CD4-positive, alpha-beta T cell treated with Interleukin-1 beta for 1 hour (primary cell): ENCODE data around the gene ARHGAP26.
"Not testable (repeated sequence)": the region's sequence is repeated elsewhere in the genome, so short reads cannot be mapped to it uniquely, and the experiment has no call there.

Source experiments
- DNase-seq, 2 donors: peaks; one replicate each; pipeline ENCODE4 v3.0.0-alpha.2; 2020 to 2022

ARHGAP26 gene

DNA sequence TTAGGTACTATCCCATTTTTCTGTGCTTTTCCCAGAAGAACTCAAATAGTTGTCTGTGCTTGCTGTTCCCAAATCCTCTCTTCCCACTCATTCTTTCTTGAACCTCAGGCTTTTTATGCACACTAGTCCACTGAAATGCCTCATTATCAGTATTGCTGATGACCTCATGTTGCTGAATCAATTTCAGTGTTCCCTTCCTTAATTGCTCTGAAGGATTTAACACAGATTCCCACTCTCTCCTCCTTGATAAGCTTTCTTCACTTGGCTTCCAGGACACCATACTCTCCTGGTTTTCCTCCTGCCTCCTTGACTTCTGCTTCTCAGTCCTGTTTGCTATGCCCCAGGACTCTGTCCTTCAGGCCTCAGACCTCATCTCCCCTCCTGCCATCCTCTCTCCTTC lies 298.5 kb downstream of the ARHGAP26 start:
- no peak for DNase-seq

DNA sequence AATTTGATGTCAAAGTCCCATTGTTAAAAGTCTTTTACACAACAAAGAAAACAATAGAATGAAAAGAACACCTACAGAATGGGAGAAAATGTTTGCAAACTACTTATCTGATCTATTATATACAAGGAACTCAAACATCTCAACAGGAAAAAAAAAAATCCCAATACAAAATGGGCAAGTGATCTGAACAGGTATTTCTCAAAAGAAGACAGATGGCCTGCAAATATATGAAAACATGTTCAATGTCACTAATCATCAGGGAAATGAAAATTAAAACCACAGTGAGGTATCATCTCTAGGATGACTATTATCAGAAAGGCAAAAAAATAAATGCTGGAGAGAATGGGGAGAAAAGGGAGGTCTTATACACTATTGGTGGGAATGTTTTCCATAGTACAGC lies 301.8 kb downstream of the ARHGAP26 start:
- no peak for DNase-seq

DNA sequence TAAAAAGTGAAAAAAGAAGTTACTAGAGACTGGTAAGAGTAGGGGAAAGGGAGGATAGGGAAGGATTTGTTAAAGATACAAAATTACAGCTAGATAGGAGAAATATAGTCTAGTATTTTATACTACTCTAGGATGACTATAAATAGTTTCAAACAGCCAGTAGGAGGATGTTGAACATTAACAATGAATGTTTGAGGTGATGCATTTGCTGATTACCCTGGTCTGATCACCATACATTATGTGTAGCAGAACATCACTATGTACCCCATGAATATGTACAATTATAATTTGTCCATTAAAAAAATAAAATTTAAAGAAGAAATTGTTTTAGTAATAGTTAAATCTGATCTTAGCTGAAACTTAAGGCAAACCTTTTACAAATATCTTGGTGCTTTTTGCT lies 302.6 kb downstream of the ARHGAP26 start:
- no peak for DNase-seq

DNA sequence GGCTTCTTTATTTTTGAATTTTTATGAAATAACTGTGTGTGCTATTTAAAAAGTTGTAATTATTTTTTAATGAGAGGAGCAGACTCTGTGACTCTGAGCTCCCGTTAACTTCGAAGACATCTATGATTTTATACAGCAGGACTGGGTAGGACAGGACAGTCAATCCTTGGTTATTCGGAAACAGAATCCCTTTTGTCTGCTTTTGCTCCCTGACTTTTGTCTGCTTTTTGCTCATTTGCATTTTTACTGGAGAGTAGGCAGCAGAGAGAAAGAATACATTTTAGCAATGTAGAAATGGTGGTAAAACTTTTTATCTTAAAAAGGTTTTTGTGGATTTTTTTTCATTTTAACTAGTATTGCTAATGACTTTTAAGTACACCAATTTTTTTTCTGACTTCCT lies 303.6 kb downstream of the ARHGAP26 start:
- DNase-seq = no peak

DNA sequence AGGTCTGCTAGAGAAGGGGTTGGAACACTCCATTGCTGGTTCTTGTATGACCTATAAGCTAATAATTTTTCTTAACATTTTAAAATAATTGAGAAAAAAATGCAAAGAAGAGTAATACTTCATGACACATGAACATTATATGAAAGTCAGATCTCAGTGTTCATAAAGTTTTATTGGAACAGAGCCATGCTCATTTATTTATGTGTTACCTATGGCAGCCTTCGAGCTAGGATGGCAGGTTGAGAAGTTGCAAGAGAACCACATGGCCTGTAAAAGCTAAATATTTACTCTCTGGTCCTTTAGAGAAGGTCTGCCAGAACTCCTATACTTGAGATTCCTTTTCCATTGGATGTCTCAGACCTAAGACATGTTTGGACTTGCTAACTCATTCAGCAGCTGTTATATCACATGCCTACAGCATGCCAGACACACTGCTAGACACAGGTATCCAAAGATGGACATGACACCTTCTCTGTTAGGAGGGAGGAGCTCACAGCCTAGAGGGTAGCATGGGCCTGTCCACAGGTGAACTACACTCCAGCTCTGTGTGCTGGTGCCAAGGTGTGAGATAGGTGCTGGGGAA lies 304.3 kb downstream of the ARHGAP26 start:
- DNase-seq = no peak

DNA sequence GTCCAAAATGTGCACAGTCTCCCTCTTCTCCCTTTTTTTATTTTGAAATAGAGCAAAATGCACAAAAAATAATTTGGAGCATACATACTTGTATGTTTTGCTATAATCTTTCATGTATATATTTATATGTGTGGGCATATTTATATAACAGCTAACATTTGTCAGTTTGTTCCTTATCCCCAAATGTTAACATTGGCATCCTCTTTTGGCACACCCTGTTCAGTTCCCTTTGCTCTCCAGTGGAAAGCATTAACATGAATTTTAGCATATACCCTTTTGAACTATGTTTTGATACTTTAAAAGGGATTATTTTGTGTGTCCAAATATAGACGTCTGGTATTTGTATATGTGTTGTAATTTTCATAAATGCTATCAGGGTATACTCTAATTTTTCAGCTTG lies 306.2 kb downstream of the ARHGAP26 start:
- no peak for DNase-seq

DNA sequence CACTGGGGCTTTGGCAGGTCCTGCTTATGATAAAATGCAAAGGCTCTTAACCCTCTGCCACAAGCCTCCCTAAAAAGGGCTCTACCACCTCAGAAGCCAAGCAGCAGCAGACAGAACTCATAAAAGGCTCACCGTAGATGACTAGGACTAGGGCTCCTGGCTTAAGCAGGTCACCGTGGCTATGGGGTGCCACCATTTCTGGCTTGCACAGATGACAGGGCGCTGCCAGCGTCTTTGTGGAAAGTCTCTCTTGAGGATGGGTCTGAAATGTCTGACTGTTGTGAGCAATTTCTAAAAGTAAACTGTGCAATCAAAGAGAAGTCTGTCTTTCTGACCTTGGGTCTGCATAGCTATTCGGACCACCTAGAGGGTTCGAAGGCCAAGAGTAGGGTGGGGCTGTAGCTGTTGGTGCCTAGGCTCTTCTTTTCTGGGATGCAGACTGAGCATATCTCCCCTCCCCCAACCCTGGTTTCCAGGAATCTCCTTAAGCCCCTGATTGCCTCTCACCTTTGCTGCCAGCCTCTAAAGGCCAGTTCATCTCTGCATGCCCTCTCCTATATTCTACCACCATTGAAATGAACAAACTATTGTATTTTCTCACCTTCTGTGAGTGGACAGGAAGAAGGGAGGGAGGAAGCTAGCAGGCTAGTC lies 307.4 kb downstream of the ARHGAP26 start:
- DNase-seq = no peak

DNA sequence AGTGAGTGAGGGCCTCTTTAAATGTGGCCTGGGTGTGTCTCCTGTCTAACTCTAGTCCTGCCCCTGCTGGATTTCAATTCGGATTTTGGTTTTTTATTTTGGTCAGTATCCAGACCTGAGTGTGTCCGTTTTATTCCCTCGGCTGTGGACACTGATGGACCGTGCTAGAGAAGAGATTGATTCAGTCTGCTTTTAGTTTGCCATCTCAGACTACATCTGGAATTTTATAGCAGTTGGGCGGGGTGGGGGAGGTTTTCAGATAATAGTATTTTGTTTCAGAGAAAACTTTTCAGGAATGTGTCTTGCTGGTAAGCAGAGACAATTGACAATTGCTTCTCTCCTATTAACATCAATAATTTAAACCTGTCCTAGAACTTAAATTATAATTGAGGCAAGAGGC lies 308.1 kb downstream of the ARHGAP26 start:
- no peak for DNase-seq

DNA sequence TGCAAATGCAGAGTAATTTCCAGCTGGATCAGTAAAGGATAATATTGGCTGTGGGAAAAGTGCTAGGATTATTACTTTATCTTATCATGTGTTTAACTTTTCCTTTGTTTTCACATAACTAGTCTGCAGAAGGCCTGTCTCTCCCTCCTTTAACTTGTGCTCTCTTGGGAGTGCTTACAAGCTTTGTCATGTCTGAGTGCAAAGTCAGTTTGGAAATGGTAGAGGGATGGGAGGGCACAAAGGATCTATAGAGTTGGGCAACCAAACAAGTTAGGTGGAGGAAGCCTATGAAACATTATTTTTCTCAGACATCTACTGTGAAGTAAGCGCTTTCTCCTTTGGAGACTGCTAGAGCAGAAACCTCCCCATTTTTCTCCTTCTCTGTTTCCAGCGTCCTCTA lies 308.8 kb downstream of the ARHGAP26 start:
- no peak for DNase-seq

DNA sequence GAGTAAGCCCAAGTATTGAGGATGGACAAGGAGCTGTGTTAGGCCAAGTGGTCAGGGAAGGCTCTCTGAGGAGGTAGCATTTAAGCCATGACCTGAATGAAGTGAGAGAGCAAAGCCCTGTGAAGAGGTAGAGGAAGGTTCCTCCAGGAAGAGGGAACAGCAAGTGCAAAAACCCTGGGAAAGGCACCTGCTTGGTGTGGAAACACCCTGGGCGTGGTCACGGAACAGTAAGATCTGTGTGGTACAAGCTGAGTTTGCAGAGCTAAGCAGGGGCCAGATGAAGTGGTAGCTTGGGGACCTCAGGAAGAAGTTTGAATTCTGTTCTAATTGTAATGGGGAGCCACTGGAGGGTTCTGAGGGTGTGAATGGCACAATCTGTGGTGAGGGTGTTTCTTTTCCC lies 310.2 kb downstream of the ARHGAP26 start:
- no peak for DNase-seq

DNA sequence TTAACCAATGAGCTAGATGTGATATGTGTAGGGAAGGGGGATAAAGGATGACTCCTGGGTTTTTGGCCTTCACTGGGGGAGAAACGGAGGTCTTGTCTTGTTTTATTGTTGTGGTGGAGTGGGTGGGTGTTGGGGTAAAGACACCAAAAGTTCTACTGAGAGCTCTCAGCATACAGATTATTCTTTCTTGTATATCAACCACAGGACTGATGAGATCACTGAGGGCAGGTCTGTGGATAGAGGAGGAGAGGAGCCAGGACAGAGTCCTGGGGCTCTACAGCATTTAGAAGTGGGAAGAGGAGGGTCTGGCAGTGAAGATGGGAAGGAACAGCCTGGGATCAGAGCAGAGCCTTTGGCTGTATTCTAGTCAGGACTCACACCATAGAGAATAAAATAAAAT lies 310.8 kb downstream of the ARHGAP26 start:
- DNase-seq = no peak

DNA sequence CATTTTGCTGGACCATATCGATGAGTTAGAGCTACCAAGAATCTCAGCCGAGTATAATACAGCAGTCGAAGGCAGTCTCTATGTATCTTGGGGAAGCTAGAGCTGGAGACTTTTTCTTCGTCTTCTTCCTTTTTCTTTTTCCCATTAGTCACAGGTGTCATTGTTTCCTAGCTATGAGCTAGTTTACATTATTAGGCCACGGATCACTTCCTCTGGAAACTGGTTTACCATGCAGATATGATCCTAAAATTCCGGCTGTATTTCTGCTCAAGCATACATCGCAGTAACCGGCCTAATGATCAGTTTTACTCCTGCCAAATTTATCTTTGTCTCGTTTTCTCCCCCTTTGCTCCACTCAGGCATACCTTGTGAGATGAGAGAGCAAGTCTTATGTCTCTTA lies 312.8 kb downstream of the ARHGAP26 start:
- no peak for DNase-seq

DNA sequence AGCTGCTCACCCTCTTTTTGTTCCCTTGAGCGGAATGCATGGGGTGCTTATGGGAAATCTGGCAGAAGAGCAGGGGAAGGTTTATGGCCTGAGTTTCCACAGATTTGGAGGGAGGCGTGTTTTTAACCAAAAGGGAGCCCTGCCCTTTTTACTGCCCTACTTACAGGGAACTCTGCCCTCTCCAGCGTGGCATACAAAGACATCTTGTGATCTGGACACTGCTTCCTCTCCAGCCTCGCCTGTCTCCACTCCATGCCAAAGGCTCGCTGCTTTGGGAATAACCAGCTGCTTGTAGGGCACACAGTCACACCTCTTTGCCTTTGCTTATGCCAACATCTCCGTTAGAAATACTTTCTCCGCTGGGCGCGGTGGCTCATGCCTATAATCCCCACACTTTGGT lies 314.2 kb downstream of the ARHGAP26 start:
- no peak for DNase-seq

DNA sequence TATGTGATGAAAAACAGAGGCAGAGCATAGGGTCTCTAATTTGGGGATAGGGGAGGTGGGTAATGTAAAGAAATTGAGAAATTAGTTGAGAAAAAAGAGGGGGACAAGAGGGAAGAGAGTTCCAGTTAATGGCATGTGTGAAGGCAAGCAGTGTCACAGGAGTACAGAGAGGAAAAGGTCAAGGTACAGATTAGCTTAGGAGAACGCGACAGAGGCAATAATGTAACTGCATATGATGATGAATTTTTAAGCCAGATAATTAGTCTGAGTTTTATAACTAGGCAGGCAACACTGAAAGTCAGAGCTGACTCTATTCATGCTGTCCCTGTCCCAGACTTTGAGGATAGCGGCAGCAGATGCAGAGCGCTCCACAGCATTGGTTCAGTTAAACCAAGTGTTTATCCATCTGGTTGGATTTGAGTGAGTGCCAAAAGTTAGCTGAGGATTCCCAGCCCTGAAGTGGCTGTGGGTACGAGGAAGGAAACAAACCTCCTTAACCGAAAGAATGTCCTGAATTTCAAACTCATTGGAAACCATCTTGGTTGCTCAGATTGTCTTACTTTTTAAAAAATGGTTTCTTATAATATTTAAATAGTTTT lies 315.2 kb downstream of the ARHGAP26 start:
- DNase-seq = no peak

DNA sequence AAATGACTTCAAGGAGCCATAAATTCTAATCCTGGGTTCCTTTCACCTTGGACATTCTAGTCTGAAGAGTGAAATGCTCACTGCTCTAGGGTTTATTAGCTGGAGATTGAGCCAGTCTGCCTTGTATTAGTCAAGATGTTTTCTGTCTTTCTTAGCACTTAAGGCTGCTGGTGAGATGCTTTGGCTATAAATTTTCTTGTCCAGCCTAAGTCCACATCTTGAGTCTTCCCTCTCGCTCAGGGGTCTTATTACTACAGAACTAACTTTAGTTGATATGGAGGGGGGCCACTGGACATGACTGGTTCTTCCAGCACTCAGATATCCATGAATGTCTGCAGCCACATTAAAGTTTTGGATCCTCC lies 316.4 kb downstream of the ARHGAP26 start:
- DNase-seq = no peak

DNA sequence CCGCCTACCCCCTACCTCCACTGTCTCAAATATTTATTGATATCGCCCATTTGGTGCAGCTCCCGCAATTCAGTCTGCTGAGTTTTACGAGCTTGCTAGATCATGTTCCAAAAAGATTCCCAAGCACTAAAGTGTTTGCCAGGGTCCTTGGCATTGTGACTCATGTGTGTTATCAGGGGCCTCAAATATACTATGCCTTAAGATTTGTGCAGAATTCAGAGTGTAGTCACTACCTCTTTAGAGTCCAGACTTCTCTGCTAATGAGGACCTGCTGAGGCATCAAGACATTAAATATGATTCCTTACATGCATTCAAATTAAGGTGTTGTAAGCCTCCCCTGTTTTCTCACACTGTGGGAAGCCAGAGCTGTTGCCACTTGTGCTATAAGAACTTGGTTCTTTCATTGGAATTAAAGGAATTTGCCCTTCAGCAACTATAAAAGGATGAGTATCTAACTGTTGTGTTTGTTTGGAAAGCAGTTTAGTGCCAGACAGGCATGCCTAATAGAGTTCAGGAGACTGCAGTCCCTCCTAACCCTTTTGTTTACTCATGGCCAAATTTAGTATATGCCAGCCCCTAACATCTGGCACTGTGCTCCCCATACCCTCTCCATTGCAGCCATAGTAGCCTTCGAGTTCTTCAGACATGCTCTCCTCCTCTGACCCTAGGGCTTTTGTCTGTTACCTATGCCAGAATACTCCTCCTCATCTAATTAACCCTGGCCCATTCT lies 316.9 kb downstream of the ARHGAP26 start:
- no peak for DNase-seq

DNA sequence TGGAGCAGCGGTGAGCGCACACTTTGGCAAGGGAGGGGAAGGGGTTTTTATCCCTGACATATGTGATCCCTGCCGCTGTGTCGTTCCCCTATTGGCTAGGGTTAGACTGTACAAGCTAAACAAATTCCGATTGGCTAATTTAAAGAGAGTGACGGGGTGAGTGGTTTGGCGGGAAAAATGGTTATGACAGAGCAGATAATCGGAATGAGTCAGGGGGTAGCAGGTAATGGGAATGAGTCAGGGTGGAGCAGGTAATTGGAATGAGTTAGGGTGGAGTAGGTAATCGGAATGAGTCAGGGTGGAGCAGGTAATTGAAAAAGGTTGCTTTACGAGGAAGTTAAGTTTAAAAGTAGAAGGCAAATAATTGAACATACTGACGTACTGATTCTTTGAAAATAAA lies 318.5 kb downstream of the ARHGAP26 start:
- not testable (repeated sequence) for DNase-seq

DNA sequence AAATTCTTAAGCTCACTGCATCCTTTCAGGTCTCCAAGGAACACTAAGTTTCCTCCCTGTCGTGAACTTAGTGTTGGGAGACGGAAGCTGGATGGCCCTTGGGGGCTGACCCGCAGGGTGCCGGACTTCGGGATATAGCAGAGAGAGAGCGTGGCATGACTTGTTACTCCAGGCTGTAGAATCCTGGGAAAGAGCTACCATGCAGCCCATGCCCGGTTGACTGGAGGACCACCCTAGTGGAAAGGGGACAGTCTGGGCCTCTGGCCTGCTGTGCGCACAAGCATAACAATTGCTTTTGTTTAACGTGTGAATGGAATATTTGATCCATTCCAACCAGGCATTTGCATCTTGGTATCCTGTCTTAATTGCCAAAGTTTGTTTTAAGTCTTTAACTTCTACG lies 319.9 kb downstream of the ARHGAP26 start:
- not testable (repeated sequence) for DNase-seq

DNA sequence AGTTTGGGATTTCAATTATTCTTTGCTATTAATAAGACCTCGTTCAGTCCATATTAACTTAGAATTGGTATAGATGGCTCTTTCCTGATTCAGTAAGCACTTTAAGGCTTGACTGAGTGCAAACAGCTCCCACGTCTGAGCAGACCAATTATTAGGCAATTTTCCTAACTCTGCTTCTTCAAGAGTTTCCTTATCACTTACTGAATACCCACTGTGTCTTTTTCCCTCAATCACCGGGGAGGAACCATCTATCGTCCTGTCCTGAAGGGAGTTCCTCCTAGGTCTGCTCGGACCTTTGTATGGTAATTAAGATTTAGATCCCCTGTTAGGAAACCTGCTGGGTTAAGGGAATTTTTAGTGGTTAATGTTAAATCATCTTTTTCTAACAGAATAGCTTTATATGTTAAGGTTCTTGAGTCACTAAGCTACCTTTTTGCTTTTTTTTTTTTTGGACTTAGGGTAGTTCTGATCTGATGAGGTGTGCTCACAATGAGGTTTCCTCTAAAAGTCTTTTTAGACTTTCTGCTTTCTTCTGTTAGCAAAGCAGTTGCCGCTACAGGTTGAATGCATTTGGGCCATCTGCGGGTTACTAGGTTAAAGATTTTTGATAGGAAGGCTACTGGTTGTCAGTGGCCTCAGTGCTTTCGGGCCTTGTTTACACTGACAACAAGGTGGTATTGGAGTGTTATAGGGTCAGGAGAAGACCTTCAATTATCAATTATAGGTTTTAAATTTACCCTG lies 322.7 kb downstream of the ARHGAP26 start:
- not testable (repeated sequence) for DNase-seq

DNA sequence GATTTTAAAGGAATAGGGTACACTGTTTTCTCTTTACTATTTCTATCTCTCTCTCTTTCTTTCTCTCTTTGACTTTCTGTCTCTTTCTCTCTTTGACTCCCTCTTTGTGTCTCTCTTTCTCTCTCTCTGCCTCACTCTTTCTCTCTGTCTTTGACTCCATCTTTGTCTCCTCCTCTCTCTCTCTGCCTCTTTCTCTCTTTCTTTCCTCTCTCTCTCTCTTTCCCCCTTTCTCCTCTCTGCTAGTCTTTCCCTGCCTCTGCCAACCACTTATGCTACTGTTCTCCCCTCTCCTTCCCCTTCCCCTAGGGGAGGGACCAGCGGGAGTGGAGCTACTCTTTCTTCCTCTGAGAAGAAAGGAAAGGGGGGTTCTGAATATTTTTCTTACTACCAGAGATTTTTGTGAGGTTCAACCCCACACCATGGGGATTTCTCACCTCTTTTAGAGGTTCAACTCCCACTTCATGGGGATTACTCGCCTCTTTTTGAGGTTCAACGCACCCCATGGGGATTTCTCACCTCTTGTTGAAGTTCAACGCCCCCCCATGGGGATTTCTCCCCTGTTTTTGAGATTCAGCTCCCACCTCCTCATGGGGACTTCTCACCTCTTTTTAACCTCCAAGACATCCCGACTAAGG lies 323.4 kb downstream of the ARHGAP26 start:
- DNase-seq = no peak

DNA sequence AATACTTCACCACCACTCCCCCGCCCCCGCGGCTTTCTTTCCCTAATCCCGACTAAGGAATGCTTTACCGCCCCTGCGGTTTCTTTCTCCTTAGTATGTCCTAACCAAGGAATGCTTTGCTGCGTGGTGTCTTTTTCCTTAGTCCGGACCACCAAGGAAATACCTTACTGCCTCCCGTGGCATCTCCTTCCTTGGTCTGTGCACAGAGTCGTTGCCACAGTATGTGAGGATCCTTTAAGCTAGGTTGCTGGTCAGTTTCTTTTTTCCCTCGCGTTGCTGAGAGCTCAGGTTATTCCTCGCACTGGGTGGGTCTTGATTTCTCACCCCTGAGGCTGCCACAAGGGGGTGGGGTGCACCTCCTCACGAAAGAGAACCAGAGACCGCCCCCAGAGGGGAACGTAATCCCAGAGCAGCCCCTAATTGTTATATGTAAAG lies 323.9 kb downstream of the ARHGAP26 start:
- DNase-seq = peak in 1 of 2 donors; percentile 9

DNA sequence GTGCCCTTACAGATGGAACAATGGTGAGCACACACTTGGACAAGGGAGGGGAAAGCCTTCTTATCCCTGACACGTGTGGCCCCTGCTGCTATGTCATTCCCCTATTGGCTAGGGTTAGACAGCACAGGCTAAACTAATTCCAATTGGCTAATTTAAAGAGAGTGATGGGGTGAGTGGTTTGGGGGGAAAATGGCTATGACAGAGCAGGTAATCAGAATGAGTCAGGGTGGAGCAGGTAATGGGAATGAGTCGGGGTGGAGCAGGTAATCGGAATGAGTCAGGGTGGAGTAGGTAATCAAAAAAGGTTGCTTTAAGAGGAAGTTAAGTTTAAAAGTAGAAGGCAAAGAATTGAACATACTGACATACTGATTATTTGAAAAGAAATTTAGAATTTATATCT lies 324.4 kb downstream of the ARHGAP26 start:
- not testable (repeated sequence) for DNase-seq

DNA sequence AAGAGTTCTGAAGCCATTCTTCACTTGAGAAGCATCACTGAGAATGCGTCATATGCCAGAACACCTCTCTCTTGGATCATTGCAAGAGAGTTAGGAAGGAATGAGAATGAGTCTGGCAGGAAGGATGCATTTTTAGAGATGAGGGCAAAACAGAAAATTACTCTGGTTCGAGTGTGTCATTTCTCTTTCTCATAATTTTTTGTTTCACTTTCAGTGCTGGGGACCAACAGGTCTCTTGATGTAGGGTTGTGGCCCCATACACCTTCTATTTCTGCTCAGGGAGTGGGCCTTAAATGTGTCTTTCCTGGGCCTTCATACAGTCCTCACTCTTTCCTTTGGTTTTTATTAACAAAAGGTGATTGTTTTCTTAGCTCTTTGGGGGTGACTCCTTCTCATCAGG lies 330.9 kb downstream of the ARHGAP26 start:
- DNase-seq = peak in 1 of 2 donors; percentile 10
